Measurements from ENCODE around the gene TSHZ2.
"Not testable (repeated sequence)": the region's sequence is repeated elsewhere in the genome, so short reads cannot be mapped to it uniquely, and the experiment has no call there.

The TSHZ2 gene

DNA sequence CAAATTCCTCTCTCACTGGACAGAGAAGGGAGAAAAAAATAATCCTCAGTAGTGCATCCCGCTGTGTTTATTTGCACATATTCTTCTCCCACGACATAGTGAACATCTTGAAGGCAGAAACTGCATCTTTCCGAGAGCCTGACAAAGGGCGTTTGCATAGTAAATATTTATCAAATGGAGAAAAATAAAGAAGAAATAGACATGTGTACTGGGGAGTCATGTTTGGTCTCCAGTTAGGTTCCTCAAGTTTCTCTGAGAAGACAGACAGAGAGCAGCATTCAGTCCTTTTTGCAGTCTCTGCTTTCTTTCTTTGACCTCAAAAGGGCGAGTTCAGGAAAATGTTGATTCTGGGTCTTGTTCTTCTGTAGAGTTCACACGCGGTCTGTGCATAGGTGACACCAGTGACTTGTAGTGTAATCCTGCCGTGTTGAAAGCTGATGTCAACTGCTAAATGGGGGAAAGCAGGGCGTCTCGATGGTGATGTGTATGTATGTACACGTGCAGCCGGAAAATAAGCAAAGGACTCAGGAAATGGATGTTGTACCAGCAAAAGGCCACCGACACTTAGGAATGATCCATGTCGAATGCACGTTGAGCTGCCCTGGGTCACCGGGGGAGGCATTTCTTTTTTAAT lies 335.9 kb downstream of the TSHZ2 start:
- no peak for DNase-seq (ENCODE audit: low read depth in 2 of 2)

DNA sequence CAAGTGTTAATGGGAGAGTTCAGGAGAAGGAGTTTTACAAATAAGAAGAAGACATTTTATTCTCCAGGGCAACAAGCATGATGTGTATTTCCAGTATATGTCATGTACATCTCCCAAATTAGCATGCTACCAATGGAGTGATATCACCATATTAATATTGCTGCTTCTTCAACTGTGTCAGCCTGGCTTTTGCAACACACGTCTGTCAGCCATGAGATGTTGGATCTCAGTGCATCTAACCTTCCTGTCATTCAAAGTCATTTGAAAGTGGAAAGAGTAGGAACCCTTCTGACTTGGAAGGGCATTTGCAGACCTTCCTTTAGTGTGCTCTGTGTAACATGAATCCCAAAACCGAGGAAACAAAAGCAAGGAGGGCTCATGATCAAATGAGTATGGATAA lies 337.4 kb downstream of the TSHZ2 start:
- DNase-seq (ENCODE audit: low read depth in 2 of 2): no peak

DNA sequence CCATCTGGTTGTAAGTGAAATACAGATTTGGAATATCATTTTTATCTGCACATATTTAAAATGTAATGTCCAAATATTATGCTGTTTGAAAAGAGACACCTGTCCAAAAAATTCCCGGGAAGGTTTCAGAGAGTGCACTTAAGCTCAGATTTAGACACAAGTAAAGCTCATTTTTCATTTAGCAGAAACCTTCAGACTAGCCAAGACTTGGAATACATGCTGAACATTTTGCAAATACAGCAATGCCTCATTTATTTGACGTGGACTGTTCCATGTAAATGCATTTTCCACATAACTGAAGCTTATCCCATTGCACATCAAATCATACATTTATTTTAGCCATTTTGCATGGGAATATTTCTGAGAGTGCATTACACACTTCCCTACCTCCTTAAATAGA lies 340.8 kb downstream of the TSHZ2 start:
- DNase-seq (ENCODE audit: low read depth in 2 of 2): no peak

DNA sequence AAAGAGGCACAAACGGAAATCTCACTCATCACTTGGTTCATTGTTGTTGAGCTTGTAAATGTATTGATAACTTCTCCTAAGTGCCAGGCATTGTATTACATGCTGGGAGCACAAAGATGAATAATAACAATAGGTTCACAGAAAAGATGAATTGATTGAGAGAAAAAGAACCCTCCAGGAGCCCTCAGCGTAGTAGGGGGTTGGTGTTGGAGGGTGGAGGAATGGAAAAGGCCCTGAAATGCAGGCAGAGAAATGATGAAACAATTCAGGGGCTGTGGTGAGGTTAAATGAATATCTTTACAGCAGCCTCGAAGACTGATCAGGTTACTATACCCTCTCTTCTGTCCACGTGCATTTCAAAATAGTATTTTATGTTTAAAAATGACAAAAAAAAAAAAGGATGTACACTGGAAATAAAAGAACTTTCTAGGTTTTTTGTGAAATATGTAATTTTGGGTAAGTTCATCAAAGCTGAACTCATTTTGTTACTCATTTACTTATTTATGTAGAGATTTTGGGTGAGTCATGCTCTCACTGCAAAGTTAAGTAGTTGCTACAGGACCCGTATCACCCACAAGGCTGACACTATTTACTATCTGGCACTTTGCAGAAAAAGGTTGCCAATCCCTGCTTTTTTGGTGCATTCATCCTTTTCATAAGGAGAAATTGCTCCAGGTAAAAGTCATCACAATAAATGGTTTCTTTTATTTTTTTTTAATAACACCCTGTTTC lies 344.2 kb downstream of the TSHZ2 start:
- DNase-seq (ENCODE audit: low read depth in 2 of 2): no peak

DNA sequence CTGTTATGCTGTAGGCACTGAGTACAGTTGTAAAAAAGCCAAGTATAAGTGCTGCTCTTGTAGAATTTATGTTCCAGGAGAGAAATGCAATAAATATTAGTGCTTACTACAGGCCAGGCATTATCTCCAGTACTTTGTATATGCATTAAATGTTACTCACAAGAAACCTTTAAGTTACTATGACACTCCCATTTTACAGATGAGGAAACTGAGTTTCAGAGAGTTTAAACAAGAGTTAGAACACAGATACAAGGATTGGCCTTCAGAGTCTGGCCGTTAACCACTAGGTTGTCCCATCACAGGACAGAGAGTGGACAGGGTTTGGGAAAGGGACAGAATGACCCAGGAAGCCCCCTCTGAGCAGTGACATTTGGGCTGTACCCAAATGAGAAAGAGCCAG lies 347.0 kb downstream of the TSHZ2 start:
- no peak for DNase-seq (ENCODE audit: low read depth in 2 of 2)

DNA sequence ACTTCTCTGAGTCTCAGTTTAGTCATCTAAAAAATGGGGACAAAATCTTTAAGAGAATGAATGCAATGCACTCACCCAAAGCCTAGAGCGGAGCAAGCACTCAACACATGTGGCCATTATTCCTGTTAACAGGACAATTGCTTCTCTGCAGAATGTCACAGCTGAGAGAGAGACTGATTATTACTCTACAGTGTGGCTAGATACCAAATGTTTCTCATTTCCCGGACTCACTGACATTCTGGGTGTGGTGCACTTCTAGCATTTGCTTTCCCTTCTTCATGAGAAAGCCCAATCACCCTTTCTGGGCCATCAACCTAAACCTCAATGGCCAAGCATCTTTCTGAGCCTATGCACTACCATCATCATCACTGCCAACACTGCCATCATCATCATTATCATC lies 347.6 kb downstream of the TSHZ2 start:
- no peak for DNase-seq (ENCODE audit: low read depth in 2 of 2)

DNA sequence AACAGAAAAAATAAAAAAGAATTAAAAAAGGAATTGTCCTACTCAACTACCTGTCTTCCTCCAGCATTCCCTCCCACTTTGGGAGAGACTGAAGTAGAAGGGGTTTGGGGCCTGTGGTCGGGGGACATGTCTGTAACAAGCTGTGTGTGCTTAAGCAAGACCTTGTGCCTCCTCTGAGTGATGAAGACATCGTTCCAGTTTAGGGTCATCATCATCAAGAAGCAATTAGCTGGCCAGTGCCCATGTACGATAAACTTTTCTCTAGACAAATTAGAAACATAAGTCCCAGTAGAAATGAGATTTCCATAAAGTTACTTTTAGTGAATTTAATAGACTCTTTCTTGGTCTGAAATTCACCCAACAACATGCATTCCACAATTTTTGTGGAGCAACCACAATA lies 348.5 kb downstream of the TSHZ2 start:
- DNase-seq (ENCODE audit: low read depth in 2 of 2): no peak

DNA sequence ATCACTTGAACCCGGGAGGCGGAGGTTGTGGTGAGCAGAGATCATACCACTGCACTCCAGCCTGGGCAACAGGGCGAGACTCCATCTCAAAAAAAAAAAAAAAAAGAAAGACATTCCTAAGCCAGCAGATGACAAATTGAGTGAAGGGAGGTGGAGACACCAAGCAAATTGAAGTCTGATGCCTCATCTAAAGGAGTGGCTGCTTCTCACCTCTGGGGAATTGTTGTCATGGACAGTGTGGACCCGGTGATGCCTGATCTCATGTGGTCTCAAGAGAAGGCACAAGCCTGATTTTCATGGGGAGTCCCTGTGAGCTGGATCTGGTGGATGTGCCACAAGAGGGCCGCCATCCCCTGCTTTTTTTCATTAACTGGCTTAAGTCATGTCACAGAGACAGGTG lies 349.4 kb downstream of the TSHZ2 start:
- no peak for DNase-seq (ENCODE audit: low read depth in 2 of 2)

DNA sequence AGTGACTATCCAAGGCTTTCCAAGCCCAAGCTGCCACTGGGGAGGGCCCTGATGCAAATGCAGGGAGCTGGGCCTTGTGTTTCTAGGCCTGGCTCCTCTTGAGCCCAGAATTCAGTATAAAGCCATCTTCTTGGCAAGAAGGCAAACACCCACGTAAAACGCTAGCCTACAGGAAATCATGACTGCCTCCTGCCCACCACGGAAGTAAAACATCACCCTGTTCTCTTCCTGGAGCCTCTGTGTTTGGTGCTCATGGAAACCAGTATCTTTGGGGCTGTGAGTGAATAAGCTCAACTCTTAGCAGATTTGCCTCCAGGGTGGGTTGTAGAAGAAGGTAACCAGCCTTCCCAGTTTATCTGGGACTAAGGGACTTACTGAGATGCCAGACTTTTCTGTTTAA lies 350.5 kb downstream of the TSHZ2 start:
- DNase-seq (ENCODE audit: low read depth in 2 of 2): no peak

DNA sequence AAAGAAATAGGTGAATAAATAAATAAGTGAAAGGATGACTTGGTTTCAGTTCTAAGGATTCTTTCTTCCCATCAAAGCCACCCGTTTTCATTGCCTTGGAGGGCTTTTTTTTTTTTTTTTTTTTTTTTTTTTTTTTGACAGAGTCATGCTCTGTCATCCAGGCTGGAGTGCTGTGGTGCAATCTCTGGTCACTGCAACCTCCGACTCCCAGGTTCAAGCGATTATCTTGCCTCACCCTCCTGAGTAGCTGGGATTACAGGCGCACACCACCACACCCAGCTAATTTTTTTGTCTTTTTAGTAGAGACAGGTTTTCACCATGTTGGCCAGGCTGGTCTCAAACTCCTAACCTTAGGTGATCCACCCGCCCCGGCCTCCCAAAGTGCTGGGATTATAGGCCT lies 351.3 kb downstream of the TSHZ2 start:
- not testable (repeated sequence) for DNase-seq (ENCODE audit: low read depth in 2 of 2)

DNA sequence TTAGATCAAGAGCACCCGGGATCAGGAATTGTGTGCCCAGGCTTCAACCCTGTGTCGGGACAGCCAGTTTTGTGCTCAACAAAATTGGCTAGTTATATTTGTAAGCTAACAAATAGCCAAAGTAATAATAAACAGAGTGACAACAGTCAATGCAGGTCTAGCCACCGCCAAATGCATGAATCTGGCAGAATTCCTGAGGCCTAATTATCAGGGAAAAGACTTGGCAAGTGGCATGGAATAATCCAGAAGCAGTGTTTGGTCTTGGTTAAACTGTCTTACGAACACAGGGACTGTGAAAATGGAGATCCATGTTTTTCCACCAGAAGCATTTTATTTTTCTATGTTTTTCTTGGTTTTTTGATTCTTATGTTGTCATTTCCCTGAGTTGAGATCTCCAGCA lies 352.7 kb downstream of the TSHZ2 start:
- DNase-seq (ENCODE audit: low read depth in 2 of 2): no peak

DNA sequence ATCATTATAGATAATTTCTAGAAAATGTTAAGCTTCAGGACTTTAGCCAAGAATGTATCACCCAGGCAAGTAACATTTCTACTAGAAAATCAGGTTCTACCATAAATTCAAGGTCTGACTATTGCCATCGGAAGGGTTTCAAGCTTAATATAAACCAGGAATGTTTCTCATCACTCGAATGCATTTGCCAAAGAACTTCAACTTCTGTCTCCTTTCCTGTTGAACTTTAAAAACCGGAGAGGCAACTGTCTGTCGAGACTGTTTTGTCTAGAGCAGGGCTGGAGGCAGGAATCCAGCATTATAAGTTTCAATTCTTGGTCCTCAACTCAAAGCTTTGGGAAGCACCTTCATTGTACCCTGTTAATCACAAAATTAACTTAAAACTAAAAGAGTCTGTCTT lies 356.8 kb downstream of the TSHZ2 start:
- DNase-seq (ENCODE audit: low read depth in 2 of 2): no peak

DNA sequence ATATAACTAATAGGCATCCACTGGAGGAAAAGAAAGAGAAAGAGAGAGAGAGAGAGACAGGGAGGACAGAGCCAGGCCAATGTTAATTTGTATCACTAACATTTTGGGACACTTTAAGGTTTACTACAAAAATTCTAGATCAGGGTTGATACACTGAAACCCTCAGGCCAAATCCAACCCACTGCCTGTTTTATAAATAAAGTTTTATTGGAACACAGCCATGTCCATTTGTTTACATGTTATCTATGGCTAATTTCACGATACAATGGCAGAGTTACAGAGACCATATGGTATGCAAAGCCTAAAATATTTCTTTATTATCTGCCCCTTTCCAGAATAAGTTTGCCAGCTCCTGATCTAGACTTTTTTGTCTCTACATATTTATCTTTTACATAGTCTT lies 357.6 kb downstream of the TSHZ2 start:
- DNase-seq (ENCODE audit: low read depth in 2 of 2): no peak

DNA sequence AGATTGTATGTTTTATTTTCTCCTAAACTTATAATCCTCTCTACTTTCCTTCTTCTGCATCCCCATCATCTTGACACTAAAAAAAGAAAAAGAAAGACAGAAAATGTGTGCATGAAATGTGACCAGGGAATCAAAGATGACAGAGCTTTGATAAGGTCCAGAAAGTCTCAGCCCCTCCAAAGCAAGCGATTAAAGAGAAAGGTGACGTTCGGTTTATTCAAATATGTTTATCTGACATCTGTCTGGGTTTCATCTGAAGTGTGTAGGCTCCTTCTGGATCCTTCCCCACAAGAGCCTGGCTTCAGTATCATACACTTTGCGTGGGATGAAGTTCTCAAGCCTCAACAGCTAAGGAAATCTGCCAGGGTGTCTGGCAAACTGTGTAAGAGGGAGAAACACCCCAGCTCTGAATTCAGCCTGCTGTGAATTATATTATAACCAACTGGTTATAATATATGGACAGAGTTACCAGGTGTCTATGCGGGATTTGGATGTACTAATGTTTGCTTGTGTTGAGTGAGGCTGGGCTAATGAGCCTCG lies 358.5 kb downstream of the TSHZ2 start:
- DNase-seq (ENCODE audit: low read depth in 2 of 2): no peak

DNA sequence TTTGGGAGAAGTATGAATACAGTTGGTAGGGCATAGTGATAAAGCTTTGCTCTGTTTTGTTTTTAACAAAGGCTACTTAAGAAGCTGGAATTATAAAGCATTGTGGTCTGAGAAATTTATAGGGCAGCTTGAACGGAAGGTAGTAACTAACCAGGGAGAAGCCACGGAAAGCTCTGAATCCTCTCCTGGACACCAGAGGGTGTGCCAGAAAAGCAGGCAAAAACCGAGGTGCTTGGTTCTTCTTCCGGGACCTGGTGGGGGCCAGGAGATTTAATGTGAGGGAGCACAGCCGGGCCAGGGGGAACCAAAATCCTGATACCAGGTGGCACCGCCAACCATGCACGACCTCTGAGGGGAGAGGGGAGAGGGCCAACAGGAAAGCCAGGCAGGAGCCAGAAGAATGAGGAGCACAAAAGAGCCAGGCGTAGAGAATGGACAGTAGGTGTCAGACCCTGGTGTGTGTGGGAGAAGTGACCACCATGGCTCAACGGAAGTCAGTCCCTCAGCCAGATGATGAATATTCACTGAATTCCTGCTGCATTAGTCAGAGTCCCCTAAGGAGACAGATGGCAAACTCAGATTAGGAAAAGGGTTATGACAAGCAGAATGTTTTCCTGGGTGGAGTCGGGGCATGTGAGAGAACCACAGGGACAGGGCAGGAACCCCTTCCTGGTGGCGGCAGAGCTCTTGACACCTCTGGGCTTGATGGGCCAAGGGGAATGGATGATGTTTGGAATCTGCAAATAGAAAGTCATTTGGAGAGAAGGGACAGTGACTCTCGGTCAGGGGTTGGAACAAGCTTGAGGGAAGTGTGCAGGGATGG lies 359.2 kb downstream of the TSHZ2 start:
- DNase-seq (ENCODE audit: low read depth in 2 of 2): no peak

DNA sequence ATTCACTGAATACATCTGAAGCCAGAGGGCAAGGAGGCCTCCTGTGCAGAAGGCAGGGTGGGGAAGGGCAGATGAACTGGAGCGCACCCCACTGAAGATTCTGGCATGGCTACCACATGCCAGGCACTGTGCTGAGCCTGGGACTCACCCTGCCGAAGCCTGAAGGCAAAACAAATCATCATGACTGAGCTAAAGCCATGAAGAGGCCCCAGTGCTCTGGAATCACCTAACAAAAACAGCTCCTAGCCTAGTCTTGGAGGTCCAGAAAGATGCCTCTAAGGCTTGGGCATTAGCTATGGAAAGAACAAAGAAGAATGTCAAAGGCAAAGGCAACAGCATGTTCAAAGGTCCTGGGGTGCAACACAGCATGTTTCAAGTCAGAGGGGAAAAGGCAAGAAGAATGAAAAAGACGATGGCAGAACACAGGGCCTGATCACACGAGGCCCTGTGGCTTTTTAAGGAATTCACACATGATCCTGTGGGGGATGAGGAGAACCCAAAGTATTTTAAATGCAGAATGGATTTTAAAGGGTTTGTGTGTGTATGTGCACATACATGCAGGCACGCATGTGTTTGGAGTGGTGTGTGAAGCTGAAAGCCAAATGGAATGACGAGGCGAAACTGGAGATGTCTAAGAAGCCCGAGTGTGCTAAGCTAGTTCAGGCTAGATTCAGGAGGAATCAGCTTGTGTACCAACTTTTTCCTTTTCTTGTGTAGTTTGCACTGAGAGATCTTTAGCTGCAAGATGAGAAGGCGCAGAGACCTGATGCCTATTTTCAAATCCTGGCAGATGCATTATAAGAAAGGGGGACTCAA lies 360.1 kb downstream of the TSHZ2 start:
- no peak for DNase-seq (ENCODE audit: low read depth in 2 of 2)

DNA sequence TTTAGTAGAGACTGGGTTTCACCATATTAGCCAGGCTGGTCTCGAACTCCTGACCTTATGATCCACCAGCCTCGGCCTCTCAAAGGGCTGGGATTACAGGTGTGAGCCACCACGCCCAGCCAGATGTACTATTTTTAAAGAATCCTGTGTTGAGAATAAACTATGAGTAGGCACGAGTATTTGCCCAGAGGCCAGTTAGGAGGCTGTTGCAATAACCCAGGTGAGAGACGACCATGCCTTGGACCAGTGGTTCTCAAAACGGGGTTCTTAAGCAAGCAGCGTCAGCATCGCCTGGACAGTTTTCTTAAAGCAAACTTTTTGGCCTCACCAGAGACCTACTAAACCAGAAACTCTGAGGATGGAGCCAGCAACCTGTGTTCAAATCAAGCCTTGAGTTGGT lies 362.7 kb downstream of the TSHZ2 start:
- DNase-seq (ENCODE audit: low read depth in 2 of 2): no peak

DNA sequence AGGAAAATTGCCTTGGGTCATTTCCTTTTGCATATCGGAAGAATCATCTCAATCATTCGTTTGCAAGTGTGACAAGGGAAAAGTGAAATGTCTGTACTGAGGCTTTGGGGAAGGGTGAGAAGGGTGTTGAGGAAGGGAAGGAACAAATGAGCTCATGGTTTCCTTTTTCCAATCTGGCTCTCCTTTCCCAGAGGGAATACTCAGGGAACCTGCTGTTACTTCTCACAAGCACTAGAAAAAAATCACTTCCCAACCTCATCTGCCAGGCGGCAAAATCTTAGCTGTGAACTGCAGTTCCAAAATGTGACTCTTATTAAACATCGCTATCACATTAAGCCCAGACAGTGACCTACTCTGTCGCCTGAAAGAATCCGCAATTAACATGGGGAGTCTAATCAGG lies 363.4 kb downstream of the TSHZ2 start:
- no peak for DNase-seq (ENCODE audit: low read depth in 2 of 2)

DNA sequence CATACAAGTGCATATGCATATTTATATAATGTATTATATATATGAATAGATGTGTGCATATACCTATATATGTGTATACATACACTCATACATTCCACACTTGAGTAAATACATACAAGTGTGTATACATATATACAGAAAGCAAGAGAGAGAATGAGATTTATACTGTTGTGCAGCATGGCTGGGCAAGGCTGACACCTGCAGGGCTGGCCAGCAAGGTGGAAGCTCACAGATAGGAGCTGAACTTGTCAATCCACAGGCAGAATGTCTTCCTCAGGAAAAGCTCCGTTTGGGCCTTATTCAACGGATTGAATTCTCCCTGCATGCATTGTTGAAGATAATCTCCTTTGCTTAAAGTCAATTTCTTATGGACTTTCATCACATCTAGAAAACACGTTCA lies 364.7 kb downstream of the TSHZ2 start:
- no peak for DNase-seq (ENCODE audit: low read depth in 2 of 2)

DNA sequence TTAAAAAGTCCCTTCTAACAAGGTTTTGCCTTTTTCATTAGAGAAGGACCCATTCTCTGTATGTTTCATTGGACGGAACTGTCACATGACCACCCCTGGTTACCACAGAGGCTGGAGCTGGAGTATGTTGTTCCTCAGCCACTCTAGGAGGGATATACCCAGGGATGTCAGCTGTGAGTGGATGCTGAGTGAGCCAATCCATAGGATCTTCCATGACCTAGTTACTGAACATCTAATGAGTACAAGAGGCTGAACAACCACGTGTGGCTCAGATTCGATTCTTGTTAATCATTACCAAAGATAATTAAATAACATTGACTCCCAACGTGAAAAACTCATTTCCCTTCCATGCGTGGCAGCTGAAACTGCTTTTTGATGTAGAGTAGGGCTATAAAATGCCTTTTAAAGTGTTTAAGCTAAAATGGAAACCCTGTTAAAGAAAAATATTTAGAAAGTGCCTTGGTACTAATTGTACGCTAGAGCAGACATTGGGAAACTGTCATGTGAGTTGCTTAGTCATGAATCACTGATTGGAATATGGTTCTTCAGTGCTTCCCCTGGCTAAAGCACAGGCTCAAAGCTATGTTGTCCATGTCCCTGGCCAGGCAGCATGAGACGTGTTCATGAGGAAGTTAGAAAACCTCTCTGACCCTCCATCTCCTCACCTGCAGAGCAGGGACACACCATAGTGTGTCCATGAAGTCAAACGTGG lies 365.4 kb downstream of the TSHZ2 start:
- no peak for DNase-seq (ENCODE audit: low read depth in 2 of 2)

DNA sequence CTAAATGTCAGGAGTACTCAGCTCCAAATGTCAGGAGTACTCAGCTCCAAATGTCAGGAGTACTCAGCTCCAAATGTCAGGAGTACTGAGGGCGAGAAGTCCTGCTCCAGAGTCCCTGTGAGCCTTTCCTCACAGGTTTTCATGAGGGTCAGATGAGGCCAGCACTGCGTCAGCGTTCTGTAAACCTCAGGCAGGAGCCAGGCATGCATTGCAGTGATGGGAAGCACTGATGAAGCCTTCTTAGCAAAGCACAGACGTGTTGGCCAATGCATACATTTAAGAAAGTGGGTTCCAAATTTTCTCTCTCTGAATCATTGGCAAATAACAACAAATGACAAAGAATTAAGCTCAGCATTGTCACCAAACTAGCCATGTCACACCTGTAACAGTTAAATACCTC lies 366.6 kb downstream of the TSHZ2 start:
- DNase-seq (ENCODE audit: low read depth in 2 of 2): no peak

Measured in stimulated activated CD8-positive, alpha-beta memory T cell treated with anti-CD3 and anti-CD28 coated beads, Interleukin-15, amount 100 ng/mL, for 4 hours (primary cell).